Glutamatergic neuron (in vitro differentiated cells): ENCODE data around the gene AP2S1. TPM values are rescaled to one million over a fixed set of nuclear protein-coding genes. Genes with fewer than 3 reads are reported as not detected.
A peak's percentile ranks its signal among the peaks of the same experiment; 100 is the strongest.

ENCODE experiments used
- DNase-seq: peaks from one replicate; pipeline ENCODE4 v3.0.0; 2022
- H3K27ac Mint-ChIP-seq: one replicate; pipeline ENCODE4 v1.8.0; 2020; ENCODE audit warnings: mild to moderate bottlenecking, mixed read lengths, inconsistent platforms; ENCODE audit not compliant: unreplicated experiment
- H3K27me3 Mint-ChIP-seq: one replicate; pipeline ENCODE4 v1.8.0; 2020; ENCODE audit warnings: mild to moderate bottlenecking, moderate library complexity, mixed read lengths, inconsistent platforms; ENCODE audit not compliant: unreplicated experiment
- H3K36me3 Mint-ChIP-seq: one replicate; pipeline ENCODE4 v1.8.0; 2020; ENCODE audit warnings: mild to moderate bottlenecking, mixed read lengths, inconsistent platforms; ENCODE audit not compliant: unreplicated experiment
- H3K4me1 Mint-ChIP-seq: one replicate; pipeline ENCODE4 v1.8.0; 2020; ENCODE audit warnings: mild to moderate bottlenecking, low read depth, mixed read lengths, inconsistent platforms; ENCODE audit not compliant: unreplicated experiment
- H3K4me3 Mint-ChIP-seq: one replicate; pipeline ENCODE4 v1.8.0; 2020; ENCODE audit warnings: mild to moderate bottlenecking, mixed read lengths, inconsistent platforms; ENCODE audit not compliant: unreplicated experiment
- H3K9me3 Mint-ChIP-seq: one replicate; pipeline ENCODE4 v1.8.0; 2020; ENCODE audit warnings: mild to moderate bottlenecking, moderate library complexity, mixed read lengths, inconsistent platforms; ENCODE audit not compliant: unreplicated experiment
- total RNA-seq: library from RNA; stranded (reverse); fragmentation: NEBNext Ultra II Directional; extraction: Animal tissue kit (Norgen Biotek cat#: 25700); gene quantifications from one replicate; pipeline ENCODE4 v1.2.1, GENCODE V29; 2021; ENCODE audit not compliant: unreplicated experiment
- TF ChIP-seq, protein P1 (sequence below): fragments of 200-600 bp; sonication (generic); IDR thresholded peaks from one replicate; pipeline ENCODE4 v1.5.0; 2021; ENCODE audit not compliant: partially characterized antibody, unreplicated experiment

AP2S1 gene
- total RNA-seq, 1 donor from 2014 or later = 95.4 TPM

DNA sequence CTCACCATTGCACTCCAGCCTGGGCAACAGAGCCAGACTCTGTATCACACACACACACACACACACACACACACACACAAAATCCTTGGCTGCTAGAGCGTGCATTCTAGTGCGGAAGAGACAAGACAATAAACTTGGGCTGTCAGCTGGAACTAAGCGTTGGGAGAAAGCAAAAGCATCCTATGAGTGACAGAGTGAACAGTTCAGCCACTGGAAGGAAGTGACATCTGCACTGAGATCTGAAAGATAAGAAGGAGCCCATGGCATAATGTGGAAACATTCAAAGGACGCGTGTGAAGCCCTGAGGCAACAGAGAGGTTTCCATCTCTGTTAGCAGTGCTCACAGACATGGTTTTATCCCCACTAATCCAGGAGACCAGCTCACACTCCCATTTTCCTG lies 58.7 kb downstream of the AP2S1 start:
- Mint-ChIP-seq H3K27me3 (peaks cover 2% of the 10 kb centered on the region), H3K4me1 (peaks cover 7% of the 10 kb centered on the region), H3K27ac (peak overlapping the region; percentile 22), H3K36me3 (no peaks in the 10 kb centered on the region), H3K4me3 (no peak overlapping the region), H3K9me3 (peaks cover under 1% of the 10 kb centered on the region)
- DNase-seq = no peak
- TF ChIP-seq, protein P1, sequence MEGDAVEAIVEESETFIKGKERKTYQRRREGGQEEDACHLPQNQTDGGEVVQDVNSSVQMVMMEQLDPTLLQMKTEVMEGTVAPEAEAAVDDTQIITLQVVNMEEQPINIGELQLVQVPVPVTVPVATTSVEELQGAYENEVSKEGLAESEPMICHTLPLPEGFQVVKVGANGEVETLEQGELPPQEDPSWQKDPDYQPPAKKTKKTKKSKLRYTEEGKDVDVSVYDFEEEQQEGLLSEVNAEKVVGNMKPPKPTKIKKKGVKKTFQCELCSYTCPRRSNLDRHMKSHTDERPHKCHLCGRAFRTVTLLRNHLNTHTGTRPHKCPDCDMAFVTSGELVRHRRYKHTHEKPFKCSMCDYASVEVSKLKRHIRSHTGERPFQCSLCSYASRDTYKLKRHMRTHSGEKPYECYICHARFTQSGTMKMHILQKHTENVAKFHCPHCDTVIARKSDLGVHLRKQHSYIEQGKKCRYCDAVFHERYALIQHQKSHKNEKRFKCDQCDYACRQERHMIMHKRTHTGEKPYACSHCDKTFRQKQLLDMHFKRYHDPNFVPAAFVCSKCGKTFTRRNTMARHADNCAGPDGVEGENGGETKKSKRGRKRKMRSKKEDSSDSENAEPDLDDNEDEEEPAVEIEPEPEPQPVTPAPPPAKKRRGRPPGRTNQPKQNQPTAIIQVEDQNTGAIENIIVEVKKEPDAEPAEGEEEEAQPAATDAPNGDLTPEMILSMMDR = no peak

DNA sequence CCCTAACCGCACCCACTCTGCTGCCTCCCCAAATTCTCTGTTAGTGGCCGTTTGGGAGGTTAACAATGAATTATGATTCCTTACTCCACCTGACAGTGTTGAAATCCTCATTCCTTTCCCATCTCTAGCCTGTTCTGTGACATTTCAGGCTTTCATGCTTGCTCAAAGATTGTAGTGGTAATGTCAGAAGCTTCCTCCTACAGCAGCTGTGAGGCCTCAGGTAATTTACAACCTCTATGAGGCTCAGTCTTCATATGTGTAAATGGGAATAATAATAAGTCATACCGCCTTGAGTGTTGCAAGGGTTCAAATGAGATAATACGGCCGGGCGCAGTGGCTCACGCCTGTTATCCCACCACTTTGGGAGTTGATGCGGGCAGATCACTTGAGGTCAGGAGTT lies 61.3 kb downstream of the AP2S1 start:
- DNase-seq = no peak
- Mint-ChIP-seq H3K9me3 (peaks cover 5% of the 10 kb centered on the region), H3K4me3 (peak overlapping the region; percentile 46), H3K36me3 (no peaks in the 10 kb centered on the region), H3K27ac (no peak overlapping the region), H3K4me1 (peaks cover 8% of the 10 kb centered on the region), H3K27me3 (peaks cover 3% of the 10 kb centered on the region)
- TF ChIP-seq, protein P1 = no peak

DNA sequence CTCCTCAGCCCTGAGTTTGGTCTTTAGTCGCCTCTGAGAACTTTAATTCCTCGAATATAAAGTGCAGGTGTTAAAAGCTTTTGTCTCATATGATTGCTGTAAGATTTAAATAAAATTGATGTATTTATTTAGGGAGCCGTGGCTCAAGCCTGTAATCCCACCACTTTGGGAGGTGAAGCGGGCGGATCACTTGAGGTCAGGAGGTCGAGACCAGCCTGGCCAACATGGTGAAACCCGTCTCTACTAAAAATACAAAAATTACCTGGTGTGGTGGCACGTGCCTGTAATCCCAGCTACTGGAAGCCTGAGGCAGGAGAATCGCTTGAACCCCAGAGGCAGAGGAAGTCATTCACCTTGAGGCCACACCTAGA lies 61.7 kb downstream of the AP2S1 start:
- Mint-ChIP-seq H3K27ac (no peak overlapping the region), H3K27me3 (peaks cover 3% of the 10 kb centered on the region), H3K9me3 (peaks cover 5% of the 10 kb centered on the region), H3K4me1 (peaks cover 8% of the 10 kb centered on the region), H3K36me3 (no peaks in the 10 kb centered on the region), H3K4me3 (peak overlapping the region; percentile 30)
- TF ChIP-seq, protein P1 = no peak
- DNase-seq = no peak

DNA sequence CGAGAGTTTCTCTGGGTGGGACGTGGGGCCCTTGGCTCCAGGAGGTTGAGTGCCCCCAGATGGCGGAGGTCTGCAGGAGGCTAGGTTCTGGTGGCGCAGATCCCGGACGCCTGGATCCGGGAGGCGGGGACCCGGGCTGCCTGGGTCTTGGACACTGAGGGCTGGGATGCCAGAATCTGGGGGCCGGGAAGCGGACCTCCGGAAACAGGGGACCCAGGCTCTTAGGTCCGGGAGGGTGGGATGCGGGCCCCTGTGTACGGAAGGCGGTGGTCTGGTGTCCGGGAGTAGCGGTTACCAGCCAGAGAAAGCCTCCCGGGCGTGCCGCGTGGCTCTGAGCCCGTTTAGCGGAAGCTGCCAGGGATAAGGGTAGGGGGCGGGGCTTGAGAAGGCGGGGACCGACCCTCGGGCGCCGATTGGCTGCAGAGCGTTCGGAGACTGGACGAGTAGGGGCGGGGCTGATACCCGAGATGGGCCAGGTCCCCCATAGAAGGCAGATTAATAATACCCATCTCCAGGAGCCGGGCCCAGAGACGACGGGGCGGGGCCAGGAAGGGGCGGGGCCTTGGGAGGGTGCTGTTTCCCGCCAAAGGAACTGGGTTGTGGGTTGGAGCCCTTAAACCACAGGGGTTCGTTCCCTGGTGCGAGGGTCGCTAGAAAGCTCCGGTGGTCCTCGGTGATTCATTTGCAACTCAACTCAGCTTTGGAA lies 62.2 kb downstream of the AP2S1 start, which contains the start of gene SLC1A5:
SLC1A5 (minus strand) TSS at position 333 of the 706 bp plus-strand sequence. CDS start 629 bp downstream, outside the sequence.
- peak within 1 kb of the TSS; percentile 91 for H3K4me3 Mint-ChIP-seq
- peaks cover 3% of the 10 kb centered on the region for H3K27me3 Mint-ChIP-seq
- peaks cover 5% of the 10 kb centered on the region for H3K9me3 Mint-ChIP-seq
- peak within 1 kb of the TSS; percentile 52 for H3K27ac Mint-ChIP-seq
- DNase-seq = peak; percentile 97
- H3K36me3 Mint-ChIP-seq = no peaks in the 10 kb centered on the region
- TF ChIP-seq, protein P1 = no peak
- H3K4me1 Mint-ChIP-seq = peaks cover 8% of the 10 kb centered on the region

Other genes with a start within 250 kb of the AP2S1 start
- gene CALM3, start 249.5 kb downstream of the AP2S1 start, total RNA-seq = 845 TPM
- 0.27 TPM for gene PTGIR, start 225.8 kb downstream of the AP2S1 start, total RNA-seq
- 54.6 TPM for gene GNG8, start 214.6 kb downstream of the AP2S1 start, total RNA-seq
- gene DACT3, start 189.7 kb downstream of the AP2S1 start, total RNA-seq = 55.1 TPM
- gene PRKD2, start 133.7 kb downstream of the AP2S1 start, total RNA-seq = 54.7 TPM
- 46.6 TPM for gene FKRP, start 104.8 kb downstream of the AP2S1 start, total RNA-seq
- 117 TPM for gene STRN4, start 104.4 kb downstream of the AP2S1 start, total RNA-seq
- 35.4 TPM for gene SLC1A5, start 62.3 kb downstream of the AP2S1 start, total RNA-seq
- gene ARHGAP35, start 10.2 kb upstream of the AP2S1 start, total RNA-seq = 127 TPM
- gene NPAS1, start 169.0 kb upstream of the AP2S1 start, total RNA-seq = 1.7 TPM
- 31.0 TPM for gene TMEM160, start 197.8 kb upstream of the AP2S1 start, total RNA-seq